ENCODE measurements around the gene MYBPHL. TPM values are rescaled to one million over a fixed set of nuclear protein-coding genes. Genes with fewer than 3 reads are reported as not detected.

Gene MYBPHL
- total RNA-seq, 4 donors from 2014 or later, result not detected

- H3K9me3 ChIP-seq, result no peaks in the 10 kb centered on the region
- H3K4me1 ChIP-seq, result peaks cover 24% of the 10 kb centered on the region in 2 donors
- H3K4me3 ChIP-seq (replicated peaks in 1 of 3), result no peak overlapping the region
- DNase-seq, result no peak
- no peak overlapping the region for H3K27ac ChIP-seq
- peaks cover 12 to 24% of the 10 kb centered on the region in 2 donors for H3K36me3 ChIP-seq
- intact Hi-C loops (cut with DNase I), result no loop called here
- WGBS, 2 donors, result 89 to 96% methylated on average over 6 of the region's 6 CpGs
- H3K27me3 ChIP-seq, result no peaks in the 10 kb centered on the region
- TF ChIP-seq, protein P1, sequence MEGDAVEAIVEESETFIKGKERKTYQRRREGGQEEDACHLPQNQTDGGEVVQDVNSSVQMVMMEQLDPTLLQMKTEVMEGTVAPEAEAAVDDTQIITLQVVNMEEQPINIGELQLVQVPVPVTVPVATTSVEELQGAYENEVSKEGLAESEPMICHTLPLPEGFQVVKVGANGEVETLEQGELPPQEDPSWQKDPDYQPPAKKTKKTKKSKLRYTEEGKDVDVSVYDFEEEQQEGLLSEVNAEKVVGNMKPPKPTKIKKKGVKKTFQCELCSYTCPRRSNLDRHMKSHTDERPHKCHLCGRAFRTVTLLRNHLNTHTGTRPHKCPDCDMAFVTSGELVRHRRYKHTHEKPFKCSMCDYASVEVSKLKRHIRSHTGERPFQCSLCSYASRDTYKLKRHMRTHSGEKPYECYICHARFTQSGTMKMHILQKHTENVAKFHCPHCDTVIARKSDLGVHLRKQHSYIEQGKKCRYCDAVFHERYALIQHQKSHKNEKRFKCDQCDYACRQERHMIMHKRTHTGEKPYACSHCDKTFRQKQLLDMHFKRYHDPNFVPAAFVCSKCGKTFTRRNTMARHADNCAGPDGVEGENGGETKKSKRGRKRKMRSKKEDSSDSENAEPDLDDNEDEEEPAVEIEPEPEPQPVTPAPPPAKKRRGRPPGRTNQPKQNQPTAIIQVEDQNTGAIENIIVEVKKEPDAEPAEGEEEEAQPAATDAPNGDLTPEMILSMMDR (IDR thresholded peaks at IDR 0.05), result no peak
- no peak for TF ChIP-seq POLR2A (IDR thresholded peaks at IDR 0.05)
Observed at GRCh38 chr1:109271458-109271857, 35.4 kb downstream of the MYBPHL start.

DNA sequence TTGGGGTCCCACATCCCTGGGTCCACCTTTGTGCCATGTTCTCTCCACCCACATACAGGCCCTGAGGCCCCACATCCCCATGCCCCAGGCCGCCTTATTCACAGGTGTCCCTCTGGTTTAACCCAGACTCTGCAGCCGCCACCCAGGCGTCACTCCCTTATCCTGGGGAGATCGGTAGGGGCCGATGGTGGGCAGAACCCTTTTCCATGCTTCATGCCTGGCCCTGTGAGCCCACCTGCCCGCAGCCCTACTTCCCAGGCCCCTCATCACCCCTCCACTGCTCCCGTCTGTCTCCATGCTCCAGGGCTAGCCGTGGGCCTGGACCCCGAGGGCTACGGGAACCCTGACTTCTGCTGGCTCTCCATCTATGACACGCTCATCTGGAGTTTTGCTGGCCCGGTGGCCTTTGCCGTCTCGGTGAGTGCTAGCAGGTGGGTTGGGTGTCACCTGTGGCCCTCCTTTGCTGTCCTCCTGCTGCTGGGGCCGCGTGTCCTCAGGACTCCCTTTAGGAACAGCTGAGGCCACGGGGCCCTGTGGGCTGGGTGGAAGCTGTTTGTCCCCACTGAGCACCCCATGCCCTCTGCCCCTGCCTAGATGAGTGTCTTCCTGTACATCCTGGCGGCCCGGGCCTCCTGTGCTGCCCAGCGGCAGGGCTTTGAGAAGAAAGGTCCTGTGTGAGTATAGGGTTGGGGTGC is 36.0 kb downstream of the MYBPHL start:
- no peak for DNase-seq
- H3K4me3 ChIP-seq (replicated peaks in 1 of 3), result no peak overlapping the region
- H3K27me3 ChIP-seq, result no peaks in the 10 kb centered on the region
- peaks cover 17 to 19% of the 10 kb centered on the region in 2 donors for H3K4me1 ChIP-seq
- H3K36me3 ChIP-seq, result peaks cover 16 to 24% of the 10 kb centered on the region in 2 donors
- TF ChIP-seq, protein P1 (IDR thresholded peaks at IDR 0.05), result no peak
- TF ChIP-seq POLR2A (IDR thresholded peaks at IDR 0.05), result no peak
- intact Hi-C loops (cut with DNase I), result no loop called here
- no peaks in the 10 kb centered on the region for H3K9me3 ChIP-seq
- WGBS, 2 donors, result 94 to 95% methylated on average over 17 to 20 of the region's 20 CpGs
- H3K27ac ChIP-seq, result no peak overlapping the region

GRCh38 chr1:109269981-109270622 is 36.7 kb downstream of the MYBPHL start:
- Histone ChIP-seq H3K36me3 (peaks cover 23 to 29% of the 10 kb centered on the region in 2 donors), H3K4me3 (replicated peaks in 1 of 3) (no peak overlapping the region), H3K27ac (no peak overlapping the region), H3K4me1 (peaks cover 11 to 12% of the 10 kb centered on the region in 2 donors), H3K27me3 (no peaks in the 10 kb centered on the region), H3K9me3 (no peaks in the 10 kb centered on the region)
- no peak for TF ChIP-seq POLR2A (IDR thresholded peaks at IDR 0.05)
- TF ChIP-seq, protein P1 (IDR thresholded peaks at IDR 0.05), result no peak
- 93 to 97% methylated on average over 16 to 17 of the region's 17 CpGs for WGBS, 2 donors
- intact Hi-C loops (cut with DNase I), result loop anchor here (5.0 to 10.0 kb wide), 2 partner anchors 132 to 265 kb away; partner anchors contain the start of gene GPR61
- no peak for DNase-seq

GRCh38 chr1:109269212-109269980 is 37.4 kb downstream of the MYBPHL start:
- intact Hi-C loops (cut with DNase I), result loop anchor here (5.0 to 10.0 kb wide), 2 partner anchors 133 to 265 kb away; partner anchors contain the start of gene GPR61

More at GRCh38 chr1:109269212-109269980, 37.4 kb downstream of the MYBPHL start:
- Histone ChIP-seq H3K27me3 (no peaks in the 10 kb centered on the region), H3K9me3 (no peaks in the 10 kb centered on the region), H3K27ac (no peak overlapping the region), H3K4me1 (peaks cover 5% of the 10 kb centered on the region in 2 donors), H3K36me3 (peaks cover 29 to 36% of the 10 kb centered on the region in 2 donors), H3K4me3 (replicated peaks in 1 of 3) (no peak overlapping the region)
- DNase-seq, result no peak
- WGBS, 2 donors, result 90 to 94% methylated on average over 23 to 33 of the region's 33 CpGs
- TF ChIP-seq, protein P1 (IDR thresholded peaks at IDR 0.05), result no peak
- no peak for TF ChIP-seq POLR2A (IDR thresholded peaks at IDR 0.05)

All from thyroid gland (tissue), 4 donors.